ENCODE measurements around the gene SFMBT2.
"Not testable (repeated sequence)": the region's sequence is repeated elsewhere in the genome, so short reads cannot be mapped to it uniquely, and the experiment has no call there.

Gene SFMBT2

GRCh38 chr10:7320072-7320471, 90.8 kb downstream of the SFMBT2 start:
- DNase-seq (ENCODE audit: low read depth): no peak

- no peak for DNase-seq (ENCODE audit: low read depth)
These were observed 91.2 kb downstream of the SFMBT2 start for GRCh38 chr10:7319632-7320031.

DNA sequence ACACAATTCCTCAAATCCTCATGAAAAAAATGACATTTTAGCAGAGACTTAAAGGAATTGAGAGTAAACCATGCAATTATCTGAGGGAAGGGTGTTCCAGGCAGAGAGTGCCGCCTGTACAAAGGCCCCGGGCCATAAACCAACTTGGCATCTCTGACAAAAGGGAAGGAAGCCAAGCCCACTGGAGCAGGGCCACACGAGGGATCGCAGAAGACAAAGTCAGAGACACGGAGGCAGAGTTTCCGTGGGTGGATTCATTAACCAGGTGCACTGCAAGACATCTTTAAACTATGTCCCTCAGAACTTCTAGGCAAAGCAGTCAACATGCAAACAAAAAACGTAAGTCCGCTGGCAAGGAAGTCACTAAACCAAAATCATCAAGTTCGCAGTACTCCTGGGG, 92.0 kb downstream of the SFMBT2 start:
- no peak for DNase-seq (ENCODE audit: low read depth)

GRCh38 chr10:7317786-7318446, 92.9 kb downstream of the SFMBT2 start:
- DNase-seq (ENCODE audit: low read depth): no peak

DNA sequence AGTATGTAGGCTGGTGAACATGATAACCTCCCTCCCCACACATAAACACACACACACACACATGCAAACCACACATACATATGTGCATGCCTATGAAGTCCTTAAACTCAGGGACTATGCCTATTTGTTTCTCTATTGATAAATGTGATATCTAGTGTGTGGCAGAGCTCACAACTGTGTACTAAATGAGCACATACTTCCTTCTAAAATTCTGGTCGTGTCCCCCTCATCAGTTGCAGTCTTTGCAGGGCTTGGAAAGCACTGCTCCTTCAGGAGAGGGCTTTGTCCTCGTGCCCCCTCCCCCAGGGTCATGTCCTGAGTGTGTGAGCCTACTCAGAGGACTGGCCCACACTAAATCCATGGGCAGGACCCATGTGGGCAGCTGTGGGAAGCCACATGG, 94.0 kb downstream of the SFMBT2 start:
- no peak for DNase-seq (ENCODE audit: low read depth)

GRCh38 chr10:7315906-7316305, 94.9 kb downstream of the SFMBT2 start:
- no peak for DNase-seq (ENCODE audit: low read depth)

- no peak for DNase-seq (ENCODE audit: low read depth)
These were observed 96.7 kb downstream of the SFMBT2 start for GRCh38 chr10:7314170-7314569.

GRCh38 chr10:7312488-7312857, 98.4 kb downstream of the SFMBT2 start:
- no peak for DNase-seq (ENCODE audit: low read depth)

DNA sequence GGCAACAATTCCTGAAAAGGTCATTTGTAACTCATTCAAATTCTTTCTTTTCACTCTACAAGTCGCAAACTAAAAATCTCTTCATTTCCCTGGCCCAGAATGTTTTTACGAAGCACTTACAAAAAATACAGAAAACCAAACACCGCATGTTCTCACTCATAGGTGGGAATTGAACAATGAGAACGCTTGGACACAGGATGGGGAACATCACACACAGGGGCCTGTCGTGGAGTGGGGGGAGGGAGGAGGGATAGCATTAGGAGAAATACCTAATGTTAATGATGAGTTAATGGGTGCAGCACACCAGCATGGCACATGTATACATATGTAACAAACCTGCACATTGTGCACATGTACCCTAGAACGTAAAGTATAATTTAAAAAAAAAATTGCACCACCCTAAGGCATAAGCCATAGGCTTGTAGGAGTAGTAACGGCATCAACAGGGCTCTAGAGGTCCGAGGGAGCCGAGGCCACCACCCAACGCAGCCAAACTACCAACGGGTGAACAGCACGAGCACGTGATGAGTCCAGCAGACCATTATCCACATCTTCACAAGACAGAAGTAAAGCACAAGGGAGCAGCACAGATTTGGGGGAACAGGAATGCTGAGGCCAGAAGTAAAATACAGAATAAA, 98.9 kb downstream of the SFMBT2 start:
- DNase-seq (ENCODE audit: low read depth): not testable (repeated sequence)

- DNase-seq (ENCODE audit: low read depth): no peak
These were observed 99.5 kb downstream of the SFMBT2 start for GRCh38 chr10:7311218-7311849.

GRCh38 chr10:7310076-7310475, 100.8 kb downstream of the SFMBT2 start:
- DNase-seq (ENCODE audit: low read depth): no peak

DNA sequence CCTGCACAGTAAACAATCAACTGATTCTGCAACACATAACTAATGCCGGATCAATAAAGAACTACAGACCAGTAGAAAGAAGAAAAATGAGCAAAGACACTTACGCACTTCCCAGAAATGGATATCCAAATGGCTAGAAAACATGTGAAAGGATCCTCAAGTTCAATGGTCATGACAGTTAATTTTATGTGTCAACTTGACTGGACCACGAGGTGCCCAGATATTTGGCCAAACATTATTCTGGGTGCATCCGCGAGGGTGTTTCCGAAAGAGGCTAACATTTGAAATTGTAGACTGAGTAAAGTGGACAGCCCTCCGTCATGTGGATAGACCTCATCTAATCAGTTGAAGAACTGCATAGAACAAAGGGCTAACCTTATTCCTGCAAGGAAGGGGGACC, 102.0 kb downstream of the SFMBT2 start:
- DNase-seq (ENCODE audit: low read depth): no peak

DNA sequence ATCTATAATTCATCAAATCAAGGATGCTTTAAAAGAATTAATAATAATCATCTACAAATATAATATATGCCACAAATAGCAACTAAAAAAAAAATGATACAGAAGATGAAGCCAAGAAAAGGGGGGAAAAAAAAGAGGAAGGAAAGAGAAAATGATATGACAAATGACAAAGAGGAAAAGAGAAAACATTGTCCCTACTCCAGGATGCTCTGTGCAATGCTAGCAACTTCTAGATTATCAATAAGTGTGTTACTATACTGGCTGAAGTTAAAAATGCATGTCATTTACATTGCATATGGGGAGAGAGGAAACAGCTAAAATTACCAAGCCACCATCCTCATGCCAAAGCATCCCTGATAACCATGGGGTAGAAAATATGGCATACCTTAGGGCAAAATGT, 104.2 kb downstream of the SFMBT2 start:
- no peak for DNase-seq (ENCODE audit: low read depth)

DNA sequence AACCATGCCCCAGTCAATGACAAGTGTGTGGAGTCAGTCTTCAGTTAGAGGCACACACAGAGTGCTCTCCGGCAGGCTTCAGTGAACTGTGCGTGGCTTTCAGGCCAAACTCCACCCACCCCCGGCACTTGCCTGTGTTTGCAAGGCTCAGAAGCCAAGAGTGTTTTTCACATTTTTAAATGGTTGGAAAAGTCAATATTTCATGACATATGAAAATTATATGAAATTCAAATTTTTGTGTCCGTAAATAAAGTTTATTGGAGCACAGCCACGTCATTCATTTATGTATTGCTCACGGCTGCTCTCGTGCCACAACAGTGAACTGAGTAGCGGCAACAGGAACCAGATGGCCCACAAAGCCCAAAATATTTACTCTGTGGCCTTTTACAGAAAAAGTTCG, 104.7 kb downstream of the SFMBT2 start:
- no peak for DNase-seq (ENCODE audit: low read depth)

DNA sequence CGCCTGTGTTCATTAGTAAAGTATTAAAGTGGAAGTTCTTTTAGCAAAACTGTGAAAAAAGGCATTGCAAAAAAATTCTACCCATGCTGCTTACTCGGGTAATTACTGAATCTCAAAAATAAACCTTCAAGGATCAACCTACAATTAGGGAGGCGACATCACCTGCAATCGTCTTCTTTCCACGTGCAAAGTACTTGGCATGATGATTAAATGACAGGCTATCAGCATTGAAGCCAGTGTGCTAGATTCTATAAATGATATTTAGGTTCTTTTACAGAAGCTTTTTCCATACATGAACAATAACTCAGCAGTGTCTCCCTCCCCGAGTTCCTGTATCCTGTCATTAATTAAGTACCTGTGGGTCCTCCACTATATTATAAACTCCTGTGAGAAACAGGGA, 105.8 kb downstream of the SFMBT2 start:
- DNase-seq (ENCODE audit: low read depth): no peak

DNA sequence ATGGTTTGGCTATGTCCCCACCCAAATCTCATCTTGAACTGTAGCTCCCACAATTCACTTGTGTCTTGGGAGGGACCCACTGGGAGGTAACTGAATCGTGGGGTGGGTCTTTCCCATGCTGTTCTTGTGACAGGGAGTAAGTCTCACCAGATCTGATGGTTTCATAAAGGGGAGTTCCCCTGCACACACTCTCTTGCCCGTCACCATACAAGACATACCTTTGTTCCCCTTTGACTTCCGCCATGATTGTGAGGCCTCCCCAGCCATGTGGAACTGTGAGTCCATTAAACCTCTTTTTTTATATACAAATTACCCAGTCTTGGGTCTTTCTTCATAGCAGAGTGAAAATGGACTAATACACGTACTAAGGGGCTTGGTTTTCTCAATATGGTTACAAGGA, 106.7 kb downstream of the SFMBT2 start:
- no peak for DNase-seq (ENCODE audit: low read depth)

- no peak for DNase-seq (ENCODE audit: low read depth)
These were observed 107.8 kb downstream of the SFMBT2 start for GRCh38 chr10:7302930-7303557.

DNA sequence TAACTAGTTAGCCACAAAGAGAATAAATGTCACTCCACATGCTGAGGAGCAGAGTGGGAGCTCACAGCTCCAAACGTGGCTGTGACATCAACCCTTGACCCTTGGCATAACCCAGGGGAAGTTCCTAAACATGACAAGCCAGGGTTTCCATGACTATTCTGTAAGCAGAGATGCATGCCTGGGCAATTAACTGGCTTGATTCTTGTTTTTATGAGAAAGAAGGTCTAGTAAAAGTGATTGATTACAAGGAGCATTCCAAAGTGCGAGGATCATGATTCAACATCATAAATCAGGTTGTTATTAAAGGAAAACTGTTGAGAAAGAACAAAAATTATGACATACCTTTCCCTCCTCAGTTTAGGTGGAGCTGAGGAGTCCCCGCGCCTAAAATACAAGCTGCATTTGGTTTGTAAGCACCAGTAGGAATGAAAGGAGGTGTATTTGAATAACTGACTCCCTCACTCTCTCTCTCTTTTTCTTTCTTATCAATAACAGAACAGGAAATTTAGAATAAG, 108.4 kb downstream of the SFMBT2 start:
- DNase-seq (ENCODE audit: low read depth): no peak

GRCh38 chr10:7301006-7301778, 109.6 kb downstream of the SFMBT2 start:
- DNase-seq (ENCODE audit: low read depth): no peak

DNA sequence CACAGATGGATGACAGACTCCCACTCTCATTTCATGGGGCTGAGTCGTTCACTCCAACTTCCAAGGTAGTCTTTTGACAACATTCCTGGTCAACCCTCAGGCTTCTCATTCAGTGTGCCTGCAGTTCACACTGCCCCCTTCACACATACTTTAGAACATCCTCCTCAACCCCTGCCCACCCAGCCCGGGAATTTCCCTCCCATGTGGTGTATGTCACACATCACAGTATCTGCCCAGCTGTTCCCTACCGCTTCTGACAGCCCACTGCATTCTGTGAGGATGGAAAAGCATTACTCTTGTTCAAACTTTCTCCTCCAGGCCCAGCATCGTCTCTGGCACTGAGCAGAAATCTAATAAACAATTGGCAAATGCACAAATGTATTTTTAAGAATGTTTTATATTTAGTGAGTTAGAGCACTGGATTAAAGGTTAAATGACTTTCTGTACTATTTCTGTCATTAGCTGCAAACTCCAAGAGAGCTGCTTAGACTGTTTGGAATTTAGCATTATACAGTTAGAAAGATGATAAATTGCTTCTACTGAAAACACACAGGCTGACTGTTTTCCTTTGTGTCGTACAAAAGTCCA, 110.4 kb downstream of the SFMBT2 start:
- DNase-seq (ENCODE audit: low read depth): no peak

DNA sequence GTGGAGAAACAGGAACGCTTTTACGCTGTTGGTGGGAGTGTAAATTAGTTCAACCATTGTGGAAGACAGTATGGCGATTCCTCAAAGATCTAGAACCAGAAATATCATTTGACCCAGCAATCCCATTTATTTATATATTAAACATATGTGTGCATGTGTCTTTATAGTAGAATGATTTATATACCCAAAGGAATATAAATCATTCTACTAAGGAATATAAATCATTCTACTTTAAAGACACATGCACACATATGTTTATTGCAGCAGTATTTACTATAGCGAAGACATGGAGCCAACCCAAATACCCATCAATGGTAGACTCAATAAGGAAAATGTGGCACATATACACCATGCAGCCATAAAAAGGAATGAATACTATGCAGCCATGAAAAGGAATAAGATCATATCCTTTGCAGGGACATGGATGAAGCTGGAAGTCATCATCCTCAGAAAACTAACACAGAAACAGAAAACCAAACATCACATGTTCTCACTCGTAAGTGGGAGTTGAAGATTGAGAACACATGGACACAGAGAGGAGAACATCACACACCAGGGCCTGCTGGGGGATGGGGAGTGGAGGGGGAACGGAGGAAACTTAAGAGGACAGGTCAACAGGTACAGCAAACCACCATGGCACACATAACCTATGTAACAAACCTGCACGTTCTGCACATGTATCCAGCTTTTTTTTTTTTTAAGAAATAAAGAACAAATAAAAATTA, 111.1 kb downstream of the SFMBT2 start:
- DNase-seq (ENCODE audit: low read depth): not testable (repeated sequence)
